DND-41 (cell line): ENCODE data around the gene KCNJ6.

Experiments
- ATAC-seq: fragments of 200-7000 bp; cut with Tn5 transposase; 3 replicates; pipeline ENCODE4 v1.9.1; 2021; ENCODE audit warnings: low read depth; ENCODE audit not compliant: insufficient read depth
- DNase-seq: peaks from one replicate; pipeline ENCODE4 v3.0.0-alpha.2; 2020
- H2AFZ ChIP-seq: 2 replicates; pipeline ENCODE4 v1.6.0; 2012; ENCODE audit warnings: low read depth, low read length
- H3K27ac ChIP-seq: 2 replicates; pipeline ENCODE4 v1.5.1; 2012; ENCODE audit warnings: low read length, inconsistent platforms
- H3K27me3 ChIP-seq: fragments of 200-600 bp; sonication (generic); 2 replicates; pipeline ENCODE4 v1.6.0; 2012; ENCODE audit warnings: low read length, mild to moderate bottlenecking, inconsistent platforms; ENCODE audit not compliant: insufficient read depth, poor library complexity
- H3K36me3 ChIP-seq: 2 replicates; pipeline ENCODE4 v1.5.1; 2012; ENCODE audit warnings: low read length, inconsistent platforms; ENCODE audit not compliant: insufficient read depth
- H3K4me1 ChIP-seq: 2 replicates; pipeline ENCODE4 v1.5.1; 2012; ENCODE audit warnings: mild to moderate bottlenecking, low read length; ENCODE audit not compliant: insufficient read depth
- H3K4me2 ChIP-seq: 2 replicates; pipeline ENCODE4 v1.6.0; 2012; ENCODE audit warnings: mild to moderate bottlenecking, moderate library complexity, low read length, inconsistent platforms; ENCODE audit not compliant: insufficient read depth
- H3K4me3 ChIP-seq, 2 experiments: fragments of 200-600 bp in 1 of 2; shearing (Covaris generic) in 1 of 2; 2 replicates each; pipeline ENCODE4 v1.5.1; 2012 to 2016; ENCODE audit warnings: inconsistent platforms in 2 of 2, low read length in 2 of 2, mild to moderate bottlenecking in 2 of 2, low read depth in 1 of 2, moderate library complexity in 1 of 2
- H3K79me2 ChIP-seq: 2 replicates; pipeline ENCODE4 v1.6.0; 2012; ENCODE audit warnings: low read length, inconsistent platforms; ENCODE audit not compliant: insufficient read depth
- H3K9ac ChIP-seq: 2 replicates; pipeline ENCODE4 v1.6.0; 2012; ENCODE audit warnings: low read depth, mild to moderate bottlenecking, inconsistent platforms, low read length, moderate library complexity
- H3K9me3 ChIP-seq: 2 replicates; pipeline ENCODE4 v1.5.1; 2012; ENCODE audit warnings: low read length, moderate library complexity, mild to moderate bottlenecking, inconsistent platforms; ENCODE audit not compliant: insufficient read depth, severe bottlenecking
- H4K20me1 ChIP-seq: 2 replicates; pipeline ENCODE4 v1.6.0; 2012; ENCODE audit warnings: low read length; ENCODE audit not compliant: insufficient read depth
- CTCF ChIP-seq: IDR thresholded peaks from 2 replicates; pipeline ENCODE4 v1.5.1; 2012; ENCODE audit warnings: borderline replicate concordance, low read length, moderate library complexity, mild to moderate bottlenecking; ENCODE audit not compliant: poor library complexity, severe bottlenecking; ENCODE audit errors: extremely low read depth
- EZH2 ChIP-seq: IDR thresholded peaks from 3 replicates; pipeline ENCODE4 v1.6.1; 2012; ENCODE audit warnings: borderline replicate concordance, low read depth, mild to moderate bottlenecking, moderate library complexity, low read length, inconsistent platforms; ENCODE audit not compliant: severe bottlenecking

KCNJ6 gene

GRCh38 chr21:37628362-37628761 is 287.9 kb downstream of the KCNJ6 start:
- H3K27ac ChIP-seq = no peak overlapping the region
- H3K4me1 ChIP-seq = no peaks in the 10 kb centered on the region
- H2AFZ ChIP-seq = no peak overlapping the region
- H3K4me3 ChIP-seq = no peak overlapping the region
- no peaks in the 10 kb centered on the region for H3K79me2 ChIP-seq
- TF ChIP-seq CTCF (no peak), EZH2 (no peak)
- DNase-seq = no peak
- H3K36me3 ChIP-seq = no peaks in the 10 kb centered on the region
- no peaks in the 10 kb centered on the region for H4K20me1 ChIP-seq
- H3K4me2 ChIP-seq = no peak overlapping the region
- no peak overlapping the region for H3K9ac ChIP-seq
- peaks cover 15% of the 10 kb centered on the region for H3K27me3 ChIP-seq
- ATAC-seq = no peak
- no peaks in the 10 kb centered on the region for H3K9me3 ChIP-seq

GRCh38 chr21:37627561-37627960 is 288.7 kb downstream of the KCNJ6 start:
- Histone ChIP-seq H2AFZ (no peak overlapping the region), H4K20me1 (no peaks in the 10 kb centered on the region), H3K27me3 (peaks cover 15% of the 10 kb centered on the region), H3K27ac (no peak overlapping the region), H3K4me1 (no peaks in the 10 kb centered on the region), H3K36me3 (no peaks in the 10 kb centered on the region), H3K4me3 (no peak overlapping the region), H3K4me2 (no peak overlapping the region), H3K9me3 (no peaks in the 10 kb centered on the region), H3K79me2 (no peaks in the 10 kb centered on the region), H3K9ac (no peak overlapping the region)
- DNase-seq = no peak
- TF ChIP-seq EZH2 (no peak), CTCF (no peak)
- ATAC-seq = no peak

- H4K20me1 ChIP-seq = no peaks in the 10 kb centered on the region
- no peak overlapping the region for H3K4me2 ChIP-seq
- DNase-seq (no peak), ATAC-seq (no peak)
- no peaks in the 10 kb centered on the region for H3K4me1 ChIP-seq
- TF ChIP-seq CTCF (no peak), EZH2 (no peak)
- no peak overlapping the region for H3K9ac ChIP-seq
- peaks cover 15% of the 10 kb centered on the region for H3K27me3 ChIP-seq
- H3K4me3 ChIP-seq = no peak overlapping the region
- H3K27ac ChIP-seq = no peak overlapping the region
- H3K36me3 ChIP-seq = no peaks in the 10 kb centered on the region
- H3K9me3 ChIP-seq = no peaks in the 10 kb centered on the region
- no peaks in the 10 kb centered on the region for H3K79me2 ChIP-seq
- H2AFZ ChIP-seq = no peak overlapping the region
Measured at GRCh38 chr21:37627074-37627473, 289.2 kb downstream of the KCNJ6 start.

GRCh38 chr21:37626320-37626719 is 289.9 kb downstream of the KCNJ6 start:
- Histone ChIP-seq H3K27me3 (peaks cover 8% of the 10 kb centered on the region), H3K9me3 (no peaks in the 10 kb centered on the region), H3K4me2 (no peak overlapping the region), H3K27ac (no peak overlapping the region), H3K36me3 (no peaks in the 10 kb centered on the region), H3K4me1 (no peaks in the 10 kb centered on the region), H3K9ac (no peak overlapping the region), H2AFZ (no peak overlapping the region), H3K79me2 (no peaks in the 10 kb centered on the region), H4K20me1 (no peaks in the 10 kb centered on the region), H3K4me3 (no peak overlapping the region)
- DNase-seq (no peak), ATAC-seq (no peak)
- TF ChIP-seq EZH2 (no peak), CTCF (no peak)
